Medulla oblongata (tissue), 1 donor: Measurements from ENCODE around the gene GSTT2.
"Not testable (repeated sequence)": the region's sequence is repeated elsewhere in the genome, so short reads cannot be mapped to it uniquely, and the experiment has no call there.

Source experiments
- DNase-seq: peaks from one replicate; pipeline ENCODE4 v3.0.0-alpha.2; 2015; ENCODE audit errors: extremely low spot score

The GSTT2 gene

DNA sequence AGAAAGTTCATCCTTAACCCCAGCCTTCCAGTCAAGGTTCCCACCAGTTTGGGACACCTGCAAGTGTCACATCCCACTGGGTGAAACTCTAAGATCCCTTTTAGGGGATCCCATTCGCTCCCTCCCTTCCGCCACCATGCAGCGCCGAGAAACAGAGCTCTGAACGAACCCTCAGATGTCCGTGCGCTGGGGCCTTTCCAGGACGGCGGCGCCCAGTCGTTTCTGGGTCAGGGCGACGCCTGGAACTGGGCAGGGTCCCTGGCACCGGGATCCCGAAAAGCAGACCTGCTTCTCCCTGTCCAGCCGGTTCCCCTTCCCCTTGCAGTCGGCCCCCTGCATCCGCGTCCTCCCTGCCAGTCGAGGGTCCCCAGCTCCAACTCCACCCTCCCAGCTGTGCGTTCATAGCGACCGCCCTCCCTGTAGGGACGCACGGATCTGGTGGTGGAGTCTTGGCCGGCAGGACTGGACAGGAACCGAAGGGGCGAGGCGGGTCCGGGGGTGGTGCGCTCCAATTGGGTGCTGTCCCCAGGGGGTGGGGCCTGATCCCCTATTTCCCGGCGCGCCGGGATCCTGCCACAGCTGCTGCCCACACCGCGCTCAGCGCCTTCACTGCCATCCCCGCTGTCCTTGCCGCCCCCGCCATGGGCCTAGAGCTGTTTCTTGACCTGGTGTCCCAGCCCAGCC is at the start of gene GSTT2:
Gene GSTT2, plus strand, starts transcription at position 578 of the 684 bp plus-strand sequence.
- DNase-seq, result not testable (repeated sequence)

GRCh38 chr22:23938328-23939016 is 41.5 kb upstream of the GSTT2 start:
- no peak for DNase-seq

DNA sequence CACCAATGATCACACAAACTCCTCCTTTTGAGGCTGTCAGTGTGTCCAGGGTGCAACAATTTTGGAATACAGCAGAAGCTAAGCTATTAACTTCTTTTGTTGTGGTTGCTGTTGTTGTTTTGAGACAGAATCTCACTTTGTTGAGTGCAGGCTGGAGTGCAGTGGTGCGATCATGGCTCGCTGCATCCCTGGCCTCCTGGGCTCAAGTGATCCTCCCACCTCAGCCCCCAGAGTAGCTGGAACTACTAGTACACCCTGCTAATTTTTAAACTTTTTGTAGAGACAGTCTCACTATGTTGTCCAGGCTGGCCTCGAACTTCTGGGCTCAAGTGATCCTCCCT is 40.9 kb upstream of the GSTT2 start:
- no peak for DNase-seq

DNA sequence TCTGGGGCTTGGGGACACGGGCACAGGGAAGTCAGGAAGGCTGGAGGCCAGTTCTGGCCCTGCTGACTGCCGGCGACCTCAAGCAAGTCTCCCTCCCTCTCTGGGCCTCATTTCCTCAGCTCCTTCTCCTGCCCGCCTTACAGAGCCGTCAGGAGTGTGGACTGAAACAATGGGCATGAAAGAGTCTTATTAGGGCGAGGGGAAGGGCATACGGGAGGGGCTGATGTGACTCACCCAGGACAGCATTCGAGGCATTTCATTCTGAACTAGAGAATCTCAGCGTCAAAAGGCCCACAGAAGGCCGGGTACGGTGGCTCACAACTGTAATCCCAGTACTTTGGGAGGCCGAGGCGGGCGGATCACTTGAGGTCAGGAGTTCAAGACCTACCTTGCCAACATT is 39.8 kb upstream of the GSTT2 start:
- not testable (repeated sequence) for DNase-seq

DNA sequence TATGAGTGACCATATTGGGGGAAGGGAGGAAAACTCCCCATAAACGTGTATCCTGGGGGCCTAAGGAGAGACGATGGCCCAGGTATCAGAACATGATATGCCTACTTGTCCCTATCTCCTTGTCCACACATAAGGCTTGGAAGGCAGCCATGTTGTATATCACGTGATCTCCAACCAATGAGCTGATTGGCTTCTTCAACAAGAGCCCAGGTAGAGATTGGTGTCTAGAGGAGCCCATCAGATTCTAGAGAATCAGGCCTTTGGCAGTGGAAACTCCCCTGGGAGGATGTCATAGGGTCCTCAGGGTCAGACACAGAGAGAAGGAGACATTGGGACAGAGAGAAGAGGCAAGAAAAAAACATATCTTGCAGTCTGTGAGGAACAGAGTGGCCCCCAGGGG is 32.5 kb upstream of the GSTT2 start:
- not testable (repeated sequence) for DNase-seq

GRCh38 chr22:23949764-23950163 is 30.2 kb upstream of the GSTT2 start:
- not testable (repeated sequence) for DNase-seq

GRCh38 chr22:23951383-23951782 is 28.6 kb upstream of the GSTT2 start:
- DNase-seq, result not testable (repeated sequence)

DNA sequence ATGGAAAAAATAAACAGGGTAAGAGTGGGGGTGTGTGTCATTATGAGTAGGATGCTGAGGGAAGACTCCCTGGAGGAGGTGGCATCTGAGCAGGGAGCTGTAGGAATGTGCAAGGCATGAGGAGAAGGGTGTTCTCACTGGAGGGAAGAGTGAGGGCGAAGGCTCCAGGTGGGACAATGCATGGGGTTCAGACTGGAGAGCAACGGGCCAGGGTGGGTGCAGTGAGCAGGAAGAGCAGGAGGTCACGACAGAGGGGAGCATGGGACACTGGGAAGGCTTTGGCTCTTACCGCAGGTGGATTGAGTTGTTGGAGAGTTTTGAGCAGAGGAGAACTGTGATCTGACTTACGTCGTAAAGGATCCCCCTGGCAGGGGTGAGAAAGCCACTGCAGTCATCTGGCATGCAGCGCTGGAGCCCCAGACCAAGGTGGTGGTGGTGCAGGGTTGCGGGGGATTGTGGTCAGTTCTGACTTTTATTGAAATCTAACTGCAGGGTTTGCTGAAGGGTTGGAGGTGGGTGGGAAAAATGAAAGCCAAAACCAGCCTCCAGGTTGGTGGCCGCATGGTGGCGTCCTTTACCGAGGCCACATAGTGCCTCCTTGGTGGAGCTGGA is 27.0 kb upstream of the GSTT2 start:
- DNase-seq, result not testable (repeated sequence)

DNA sequence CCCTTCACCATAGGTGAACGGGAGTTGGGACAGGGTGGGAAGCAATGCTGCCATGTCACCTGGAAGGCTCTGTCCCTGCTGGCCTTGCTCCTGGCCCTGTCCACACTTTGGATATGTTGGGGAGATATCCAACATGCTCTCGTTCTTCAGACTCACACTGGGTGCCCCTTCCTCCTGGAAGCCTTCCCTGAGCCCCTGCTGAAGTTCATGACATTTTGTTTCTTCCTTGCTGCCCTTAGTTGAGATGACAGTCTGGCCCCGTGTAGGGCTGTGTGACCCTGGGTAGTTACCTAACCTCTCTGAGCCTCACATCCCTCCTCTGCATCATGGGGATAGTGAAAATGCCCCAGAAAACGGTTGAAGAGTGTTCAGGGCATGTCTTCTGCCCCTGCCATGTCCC is 26.4 kb upstream of the GSTT2 start:
- not testable (repeated sequence) for DNase-seq

- DNase-seq, result not testable (repeated sequence)
Measured at GRCh38 chr22:23954193-23954990, 25.5 kb upstream of the GSTT2 start.

- not testable (repeated sequence) for DNase-seq
Measured at GRCh38 chr22:23954991-23955305, 25.0 kb upstream of the GSTT2 start.

- DNase-seq, result not testable (repeated sequence)
Measured at GRCh38 chr22:23955886-23956285, 24.0 kb upstream of the GSTT2 start.

DNA sequence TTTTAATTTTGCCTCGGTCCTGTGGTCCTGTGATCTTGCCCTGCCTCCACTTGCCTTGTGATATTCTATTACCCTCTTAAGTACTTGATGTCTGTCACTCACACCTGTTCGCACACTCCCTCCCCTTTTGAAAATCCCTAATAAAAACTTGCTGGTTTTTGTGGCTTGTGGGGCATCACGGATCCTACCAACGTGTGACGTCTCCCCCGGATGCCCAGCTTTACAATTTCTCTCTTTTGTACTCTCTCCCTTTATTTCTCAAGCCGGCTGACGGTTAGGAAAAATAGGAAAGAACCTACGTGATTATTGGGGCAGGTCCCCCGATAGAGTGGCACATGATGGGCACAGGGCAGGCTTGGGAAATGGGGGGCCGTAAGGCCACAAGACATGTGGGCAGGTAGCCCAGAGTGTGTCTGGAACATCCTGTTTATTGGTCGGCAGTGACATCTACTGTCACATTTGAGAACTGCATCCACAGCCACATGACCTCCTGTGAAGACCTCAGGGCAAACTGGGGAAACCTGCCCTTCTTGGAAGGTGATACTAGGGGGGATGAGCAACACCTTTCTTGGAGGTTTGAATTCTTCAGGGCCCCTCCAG is 23.5 kb upstream of the GSTT2 start:
- peak; percentile 95 for DNase-seq

- DNase-seq, result not testable (repeated sequence)
Measured at GRCh38 chr22:23961084-23961771, 18.7 kb upstream of the GSTT2 start, which contains the start of gene GSTT2B. Gene GSTT2B, minus strand, starts transcription at chr22:23961195. Its CDS starts 64 bp downstream, at chr22:23961131.

DNA sequence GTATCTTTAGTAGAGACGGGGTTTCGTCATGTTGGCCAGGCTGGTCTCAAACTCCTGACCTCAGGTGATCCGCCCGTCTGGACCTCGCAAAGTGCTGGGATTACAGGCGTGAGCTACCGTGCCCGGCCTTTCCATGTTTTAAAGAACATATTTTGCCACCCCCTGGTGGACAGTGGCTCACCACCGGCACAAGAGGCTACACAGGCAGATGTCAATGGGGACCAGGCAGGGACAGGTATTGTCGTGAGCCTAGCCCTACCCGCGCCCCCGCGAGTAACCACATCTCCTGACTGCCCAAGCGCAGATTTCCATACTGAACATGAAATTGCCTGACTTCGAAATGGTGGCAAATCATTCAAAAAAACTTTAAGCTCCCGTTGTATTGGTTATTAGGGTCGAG is 13.8 kb upstream of the GSTT2 start:
- not testable (repeated sequence) for DNase-seq

GRCh38 chr22:23966568-23966967 is 13.4 kb upstream of the GSTT2 start, which contains the start of gene DDTL:
Gene DDTL, plus strand, starts transcription at chr22:23966888. Its CDS starts 27 bp downstream, at chr22:23966915.
- DNase-seq, result not testable (repeated sequence)

DNA sequence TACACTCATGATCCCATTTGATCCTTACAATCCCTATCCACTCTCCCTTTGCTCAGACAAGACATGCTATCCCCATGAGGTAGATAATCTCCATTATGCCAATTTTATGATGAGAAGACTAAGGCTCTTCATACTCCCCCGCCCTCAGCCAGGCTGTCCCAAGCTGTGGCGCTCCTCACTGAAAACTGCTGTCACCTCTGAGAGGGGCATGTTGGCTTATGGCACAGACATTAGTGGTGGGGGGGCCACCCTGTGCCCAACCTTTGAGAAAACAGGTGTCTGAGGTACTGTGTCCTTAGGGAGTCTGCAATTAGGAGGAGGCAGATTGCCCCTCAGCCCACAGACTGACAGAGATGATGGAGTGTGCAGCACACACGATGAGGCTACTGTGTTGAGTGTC is 10.9 kb upstream of the GSTT2 start:
- no peak for DNase-seq

GRCh38 chr22:23970201-23970641 is 9.7 kb upstream of the GSTT2 start:
- no peak for DNase-seq

GRCh38 chr22:23970816-23971486 is 9.0 kb upstream of the GSTT2 start:
- no peak for DNase-seq

DNA sequence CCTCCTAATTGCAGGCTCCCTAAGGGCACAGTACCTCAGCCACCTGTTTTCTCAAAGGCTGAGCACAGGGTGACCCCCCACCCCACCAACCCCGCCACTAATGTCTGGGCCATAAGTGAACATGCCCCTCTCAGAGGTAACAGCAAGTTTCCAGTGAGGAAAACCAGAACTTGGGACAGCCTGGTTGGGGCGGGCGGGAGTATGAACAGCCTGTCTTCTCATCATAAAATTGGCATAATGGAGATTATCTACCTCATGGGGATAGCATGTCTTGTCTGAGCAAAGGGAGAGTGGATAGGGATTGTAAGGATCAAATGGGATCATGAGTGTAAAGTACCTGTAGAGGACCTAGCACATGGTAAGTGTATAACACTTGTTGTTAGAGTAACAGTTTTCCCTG is 8.0 kb upstream of the GSTT2 start:
- not testable (repeated sequence) for DNase-seq
